OCI-LY1 (cell line): Measurements from ENCODE around the gene MANBA.
"Not testable (repeated sequence)": the region's sequence is repeated elsewhere in the genome, so short reads cannot be mapped to it uniquely, and the experiment has no call there.

Source experiments
- H2AFZ ChIP-seq: fragments of 200-600 bp; sonication (generic), shearing (Covaris generic); 2 replicates; pipeline ENCODE4 v1.6.0; 2014; ENCODE audit warnings: antibody characterized with exemption, mild to moderate bottlenecking, low read length
- H3F3A ChIP-seq: fragments of 200-600 bp; sonication (generic), shearing (Covaris generic); 2 replicates; pipeline ENCODE4 v1.6.0; 2014; ENCODE audit warnings: mild to moderate bottlenecking, antibody characterized with exemption, low read length, moderate library complexity; ENCODE audit not compliant: insufficient read depth
- H3K27ac ChIP-seq: fragments of 200-600 bp; sonication (generic); 2 replicates; pipeline ENCODE4 v1.5.1; 2014; ENCODE audit warnings: low read length, mixed run types, mild to moderate bottlenecking, low read depth; ENCODE audit not compliant: poor library complexity, severe bottlenecking
- H3K27me3 ChIP-seq: fragments of 200-600 bp; sonication (generic); 2 replicates; pipeline ENCODE4 v1.6.0; 2014; ENCODE audit warnings: antibody characterized with exemption, mild to moderate bottlenecking, low read length, moderate library complexity; ENCODE audit not compliant: insufficient read depth
- H3K36me3 ChIP-seq: fragments of 200-600 bp; sonication (generic); 2 replicates; pipeline ENCODE4 v1.6.1; 2014; ENCODE audit warnings: mild to moderate bottlenecking, antibody characterized with exemption, low read length, moderate library complexity, mixed read lengths; ENCODE audit not compliant: insufficient read depth
- H3K4me1 ChIP-seq: fragments of 200-600 bp; sonication (generic); 2 replicates; pipeline ENCODE4 v1.5.1; 2014; ENCODE audit warnings: mild to moderate bottlenecking, low read length, moderate library complexity; ENCODE audit not compliant: insufficient read depth, severe bottlenecking
- H3K4me2 ChIP-seq: fragments of 200-600 bp; sonication (generic), shearing (Covaris generic); 2 replicates; pipeline ENCODE4 v1.6.1; 2014; ENCODE audit warnings: low read length
- H3K4me3 ChIP-seq: fragments of 200-600 bp; sonication (generic); 2 replicates; pipeline ENCODE4 v1.5.1; 2014; ENCODE audit warnings: low read length, low read depth, mild to moderate bottlenecking, mixed read lengths; ENCODE audit not compliant: poor library complexity, severe bottlenecking
- H3K79me2 ChIP-seq: fragments of 200-600 bp; shearing (Covaris generic); 2 replicates; pipeline ENCODE4 v1.6.1; 2016; ENCODE audit warnings: mixed run types, low read length, mixed read lengths; ENCODE audit not compliant: insufficient read depth
- H3K9ac ChIP-seq: fragments of 200-600 bp; sonication (generic), shearing (Covaris generic); 2 replicates; pipeline ENCODE4 v1.6.1; 2014; ENCODE audit warnings: mild to moderate bottlenecking, low read length, mixed read lengths
- H3K9me2 ChIP-seq: fragments of 200-600 bp; sonication (generic), shearing (Covaris generic); 2 replicates; pipeline ENCODE4 v1.6.1; 2014; ENCODE audit warnings: low read depth, mild to moderate bottlenecking, low read length, mixed read lengths
- H3K9me3 ChIP-seq: fragments of 200-600 bp; shearing (Covaris generic); 2 replicates; pipeline ENCODE4 v1.6.1; 2014; ENCODE audit warnings: low read length, mixed read lengths
- H4K20me1 ChIP-seq: fragments of 200-600 bp; sonication (generic), shearing (Covaris generic); 2 replicates; pipeline ENCODE4 v1.6.0; 2016; ENCODE audit warnings: mild to moderate bottlenecking, low read length; ENCODE audit not compliant: insufficient read depth
- CTCF ChIP-seq: fragments of 200-600 bp; sonication (generic), shearing (Covaris generic); IDR thresholded peaks from 2 replicates; pipeline ENCODE4 v1.5.1; 2017; ENCODE audit warnings: mild to moderate bottlenecking, antibody characterized with exemption, low read length, moderate library complexity, mixed read lengths
- EZH2 ChIP-seq: fragments of 200-600 bp; sonication (generic), shearing (Covaris generic); IDR thresholded peaks from 2 replicates; pipeline ENCODE4 v1.8.0; 2017; ENCODE audit warnings: borderline replicate concordance, mixed run types, mild to moderate bottlenecking, antibody characterized with exemption, low read length, moderate library complexity, mixed read lengths

Gene MANBA

GRCh38 chr4:102754044-102754443 lies 6.7 kb downstream of the MANBA start:
- H2AFZ ChIP-seq, result no peak overlapping the region
- no peak overlapping the region for H3K9ac ChIP-seq
- peaks cover 69% of the 10 kb centered on the region for H3K79me2 ChIP-seq
- peaks cover 22% of the 10 kb centered on the region for H3K36me3 ChIP-seq
- no peak overlapping the region for H3K4me3 ChIP-seq
- H3F3A ChIP-seq, result no peaks in the 10 kb centered on the region; the same call in 1 of the 2 replicates
- peaks cover 1% of the 10 kb centered on the region for H3K4me1 ChIP-seq
- TF ChIP-seq EZH2 (no peak), CTCF (no peak)
- no peaks in the 10 kb centered on the region for H3K27me3 ChIP-seq
- H4K20me1 ChIP-seq, result no peaks in the 10 kb centered on the region
- H3K27ac ChIP-seq, result no peak overlapping the region
- no peak overlapping the region for H3K4me2 ChIP-seq
- H3K9me2 ChIP-seq, result no peaks in the 10 kb centered on the region
- no peaks in the 10 kb centered on the region for H3K9me3 ChIP-seq

GRCh38 chr4:102751941-102752340 lies 8.8 kb downstream of the MANBA start:
- Histone ChIP-seq H2AFZ (no peak overlapping the region), H3F3A (no peaks in the 10 kb centered on the region; the same call in 1 of the 2 replicates), H3K27ac (no peak overlapping the region), H3K9me3 (no peaks in the 10 kb centered on the region), H3K9ac (no peak overlapping the region), H3K9me2 (no peaks in the 10 kb centered on the region), H3K36me3 (peaks cover 26% of the 10 kb centered on the region), H3K4me2 (no peak overlapping the region), H3K4me3 (no peak overlapping the region), H3K4me1 (no peaks in the 10 kb centered on the region), H3K79me2 (peaks cover 51% of the 10 kb centered on the region), H4K20me1 (no peaks in the 10 kb centered on the region), H3K27me3 (no peaks in the 10 kb centered on the region)
- no peak for TF ChIP-seq CTCF
- TF ChIP-seq EZH2, result no peak

- not testable (repeated sequence) for H3K9ac ChIP-seq, H4K20me1 ChIP-seq, H3K27me3 ChIP-seq, H3K9me2 ChIP-seq, H3K4me3 ChIP-seq, H2AFZ ChIP-seq, H3K4me1 ChIP-seq, H3K9me3 ChIP-seq, H3F3A ChIP-seq
- peaks cover 18% of the 10 kb centered on the region; the same call in 1 of the 2 replicates for H3K79me2 ChIP-seq
- peak; percentile 34; the same call in 1 of the 2 replicates for TF ChIP-seq CTCF
- peak overlapping the region; percentile 31; the same call in 1 of the 2 replicates for H3K4me2 ChIP-seq
- H3K27ac ChIP-seq, result peak overlapping the region; percentile 46
- peaks cover 20% of the 10 kb centered on the region for H3K36me3 ChIP-seq
These were observed 17.4 kb downstream of the MANBA start for GRCh38 chr4:102743352-102743751.

GRCh38 chr4:102738802-102739201 lies 22.0 kb downstream of the MANBA start:
- not testable (repeated sequence) for H3K4me3 ChIP-seq, H3K4me2 ChIP-seq, H3K27ac ChIP-seq, H4K20me1 ChIP-seq, H3K9me2 ChIP-seq, H3K27me3 ChIP-seq, H2AFZ ChIP-seq, H3K9me3 ChIP-seq, H3F3A ChIP-seq, H3K9ac ChIP-seq
- Histone ChIP-seq H3K4me1 (peaks cover 27% of the 10 kb centered on the region), H3K79me2 (peaks cover 31% of the 10 kb centered on the region; the same call in 1 of the 2 replicates), H3K36me3 (peaks cover 12% of the 10 kb centered on the region; the same call in 1 of the 2 replicates)
